Stimulated activated naive CD8-positive, alpha-beta T cell treated with anti-CD3 and anti-CD28 coated beads, Interleukin-15, Interleukin-2, amounts not matched to agents 100 ng/mL and 50 ng/mL, for 24 hours (primary cell): ENCODE data around the gene FTH1.
"Not testable (repeated sequence)": the region's sequence is repeated elsewhere in the genome, so short reads cannot be mapped to it uniquely, and the experiment has no call there.

Experiments used
- H3K27ac Mint-ChIP-seq: one replicate; pipeline ENCODE4 v1.8.0; 2021; ENCODE audit warnings: mild to moderate bottlenecking, mixed read lengths
- H3K27me3 Mint-ChIP-seq: one replicate; pipeline ENCODE4 v1.8.0; 2021; ENCODE audit warnings: mixed read lengths
- H3K36me3 Mint-ChIP-seq: one replicate; pipeline ENCODE4 v1.8.0; 2021; ENCODE audit warnings: low read depth, mixed read lengths
- H3K4me1 Mint-ChIP-seq: one replicate; pipeline ENCODE4 v1.8.0; 2021; ENCODE audit warnings: low read depth, mixed read lengths
- H3K4me3 Mint-ChIP-seq: one replicate; pipeline ENCODE4 v1.8.0; 2021; ENCODE audit warnings: mild to moderate bottlenecking, mixed read lengths
- H3K9me3 Mint-ChIP-seq: one replicate; pipeline ENCODE4 v1.8.0; 2021; ENCODE audit warnings: mixed read lengths

Gene FTH1

GRCh38 chr11:61961570-61962212 is 5.7 kb downstream of the FTH1 start:
- no peaks in the 10 kb centered on the region for H3K27me3 Mint-ChIP-seq
- H3K36me3 Mint-ChIP-seq: peaks cover 32% of the 10 kb centered on the region
- peaks cover 37% of the 10 kb centered on the region for H3K4me1 Mint-ChIP-seq
- no peaks in the 10 kb centered on the region for H3K9me3 Mint-ChIP-seq
- H3K4me3 Mint-ChIP-seq: no peak overlapping the region
- H3K27ac Mint-ChIP-seq: peak overlapping the region; percentile 22

GRCh38 chr11:61960532-61960931 is 6.9 kb downstream of the FTH1 start:
- peaks cover 37% of the 10 kb centered on the region for H3K4me1 Mint-ChIP-seq
- H3K27ac Mint-ChIP-seq: no peak overlapping the region
- no peaks in the 10 kb centered on the region for H3K9me3 Mint-ChIP-seq
- H3K36me3 Mint-ChIP-seq: peaks cover 24% of the 10 kb centered on the region
- H3K27me3 Mint-ChIP-seq: no peaks in the 10 kb centered on the region
- no peak overlapping the region for H3K4me3 Mint-ChIP-seq

DNA sequence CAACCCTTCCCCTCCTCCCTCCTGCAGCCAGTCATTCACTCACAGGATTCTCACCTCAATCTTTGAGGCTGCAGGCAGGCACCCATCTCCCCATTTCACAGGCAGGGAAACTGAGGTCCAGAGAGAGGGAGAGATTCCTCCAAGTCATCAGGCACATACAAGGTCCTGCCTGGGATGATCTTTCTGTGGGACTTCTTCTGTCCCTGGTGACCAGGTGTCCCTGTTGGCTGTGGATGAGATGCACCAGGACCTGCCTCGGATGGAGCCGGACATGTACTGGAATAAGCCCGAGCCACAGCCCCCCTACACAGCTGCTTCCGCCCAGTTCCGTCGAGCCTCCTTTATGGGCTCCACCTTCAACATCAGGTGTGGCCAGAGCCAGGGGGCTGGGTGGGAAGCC is 7.8 kb downstream of the FTH1 start:
- H3K27me3 Mint-ChIP-seq: no peaks in the 10 kb centered on the region
- peaks cover 28% of the 10 kb centered on the region for H3K4me1 Mint-ChIP-seq

DNA sequence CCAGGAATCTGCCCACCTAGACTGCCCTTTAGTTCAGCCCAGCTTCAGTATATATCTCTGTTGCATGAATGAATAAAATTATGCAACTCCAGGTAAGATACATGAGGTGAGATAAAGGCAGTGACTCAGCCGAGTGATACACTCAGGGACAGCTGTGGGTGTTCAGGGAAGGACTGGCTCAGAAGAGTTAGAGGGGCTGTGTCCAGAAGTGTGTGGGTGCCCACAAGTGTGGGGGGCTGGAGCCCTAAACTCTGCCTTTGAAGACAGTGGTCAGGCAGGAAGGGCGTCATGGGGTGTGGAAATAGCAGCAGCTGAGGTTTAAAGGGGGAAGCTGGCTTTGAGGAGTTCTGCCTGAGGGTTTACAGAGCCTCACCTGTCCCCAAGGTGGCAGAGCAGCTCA is 8.3 kb downstream of the FTH1 start:
- Mint-ChIP-seq H3K27ac (no peak overlapping the region), H3K27me3 (peaks cover 4% of the 10 kb centered on the region), H3K4me3 (no peak overlapping the region), H3K4me1 (peaks cover 23% of the 10 kb centered on the region), H3K9me3 (no peaks in the 10 kb centered on the region), H3K36me3 (peaks cover 9% of the 10 kb centered on the region)

More for the DNA sequence above, 7.8 kb downstream of the FTH1 start:
- H3K36me3 Mint-ChIP-seq: peaks cover 15% of the 10 kb centered on the region
- no peaks in the 10 kb centered on the region for H3K9me3 Mint-ChIP-seq
- no peak overlapping the region for H3K4me3 Mint-ChIP-seq
- H3K27ac Mint-ChIP-seq: no peak overlapping the region

DNA sequence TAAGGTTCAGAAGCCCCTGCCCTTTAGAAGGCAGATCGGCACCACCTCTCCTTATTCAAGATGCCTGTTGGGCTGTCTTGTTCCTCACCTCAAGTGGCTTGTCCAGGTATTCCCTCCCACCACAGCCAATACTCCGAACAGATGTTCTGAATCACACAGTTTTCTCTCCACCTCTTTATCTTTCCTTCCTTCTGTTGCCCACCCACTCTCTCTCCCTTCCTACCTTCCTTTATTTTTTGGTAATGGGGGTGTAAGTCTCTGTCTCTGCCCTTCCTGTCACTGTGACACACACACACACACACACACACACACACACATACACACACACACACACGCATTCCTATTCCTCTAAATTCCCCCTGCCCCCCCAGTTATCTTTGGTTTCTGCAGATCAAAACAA is 8.8 kb downstream of the FTH1 start:
- H3K4me3 Mint-ChIP-seq: no peak overlapping the region
- peaks cover 4% of the 10 kb centered on the region for H3K36me3 Mint-ChIP-seq
- peaks cover 18% of the 10 kb centered on the region for H3K4me1 Mint-ChIP-seq
- no peak overlapping the region for H3K27ac Mint-ChIP-seq
- peaks cover 9% of the 10 kb centered on the region for H3K27me3 Mint-ChIP-seq
- H3K9me3 Mint-ChIP-seq: no peaks in the 10 kb centered on the region

DNA sequence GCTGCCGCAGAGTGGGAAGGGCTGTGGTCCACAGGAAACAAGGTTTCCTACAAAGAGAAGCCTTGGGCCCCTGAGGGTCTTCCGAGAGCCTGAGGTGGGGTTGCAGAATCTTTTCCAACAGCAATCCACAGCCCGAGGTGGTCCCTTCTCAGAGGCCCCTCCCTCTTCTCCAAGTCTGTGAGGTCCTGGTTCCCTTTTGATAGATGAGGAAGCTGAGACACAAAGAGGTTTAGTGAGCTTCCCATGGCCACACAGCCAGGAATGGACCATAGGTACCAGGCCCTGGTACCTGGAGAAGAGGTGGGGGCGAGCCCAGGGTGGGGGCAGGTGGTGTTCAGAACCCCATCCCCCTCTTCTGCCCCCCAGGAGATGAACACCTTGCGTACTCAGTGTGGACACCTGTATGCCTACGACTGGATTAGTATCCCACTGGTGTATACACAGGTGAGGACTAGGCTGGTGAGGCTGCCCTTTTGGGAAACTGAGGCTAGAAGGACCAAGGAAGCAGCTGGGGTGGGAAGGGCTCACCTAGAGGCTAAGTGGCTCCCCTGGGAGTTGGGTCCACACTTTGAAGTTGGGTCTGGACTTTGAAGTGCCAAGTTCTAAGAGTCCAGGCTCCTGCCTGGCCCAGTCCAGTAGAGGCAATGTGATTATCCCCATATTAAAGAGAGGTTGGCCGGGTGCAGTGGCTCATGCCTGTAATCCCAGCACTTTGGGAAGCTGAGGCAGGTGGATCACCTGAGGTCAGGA is 10.2 kb downstream of the FTH1 start:
- H3K36me3 Mint-ChIP-seq: no peaks in the 10 kb centered on the region
- H3K27ac Mint-ChIP-seq: no peak overlapping the region
- no peak overlapping the region for H3K4me3 Mint-ChIP-seq
- H3K27me3 Mint-ChIP-seq: peaks cover 9% of the 10 kb centered on the region
- H3K4me1 Mint-ChIP-seq: peaks cover 14% of the 10 kb centered on the region
- H3K9me3 Mint-ChIP-seq: no peaks in the 10 kb centered on the region

GRCh38 chr11:61956191-61957020 is 11.0 kb downstream of the FTH1 start:
- H3K4me1 Mint-ChIP-seq: peaks cover 9% of the 10 kb centered on the region
- H3K27ac Mint-ChIP-seq: no peak overlapping the region
- no peak overlapping the region for H3K4me3 Mint-ChIP-seq
- H3K27me3 Mint-ChIP-seq: peaks cover 9% of the 10 kb centered on the region
- H3K36me3 Mint-ChIP-seq: no peaks in the 10 kb centered on the region
- no peaks in the 10 kb centered on the region for H3K9me3 Mint-ChIP-seq

DNA sequence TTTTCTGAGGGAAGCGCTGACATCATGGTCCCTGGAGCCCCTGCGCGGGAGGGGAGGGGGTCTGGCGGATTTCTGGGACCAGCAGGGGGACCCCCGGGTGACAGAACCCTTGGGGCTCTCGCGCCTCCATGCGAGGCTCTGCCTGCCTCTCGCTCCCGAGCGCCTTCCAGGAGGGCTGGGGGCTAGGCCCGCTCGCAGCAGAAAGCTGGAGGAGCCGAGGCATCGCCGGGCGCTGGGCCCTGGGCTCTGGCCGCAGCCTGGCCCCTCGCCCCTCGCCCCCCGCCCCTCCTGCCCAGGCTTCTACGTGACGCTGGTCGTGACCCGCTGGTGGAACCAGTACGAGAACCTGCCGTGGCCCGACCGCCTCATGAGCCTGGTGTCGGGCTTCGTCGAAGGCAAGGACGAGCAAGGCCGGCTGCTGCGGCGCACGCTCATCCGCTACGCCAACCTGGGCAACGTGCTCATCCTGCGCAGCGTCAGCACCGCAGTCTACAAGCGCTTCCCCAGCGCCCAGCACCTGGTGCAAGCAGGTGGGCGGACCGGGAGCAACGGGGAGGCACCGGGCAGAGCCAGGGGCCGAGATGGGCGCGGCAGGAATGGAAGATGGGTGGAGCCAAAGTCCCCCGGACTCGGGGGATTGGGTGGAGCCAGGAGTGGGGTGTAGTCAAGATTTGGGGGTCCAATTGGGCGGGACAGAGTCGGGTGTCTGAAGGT is 11.9 kb downstream of the FTH1 start:
- no peaks in the 10 kb centered on the region for H3K36me3 Mint-ChIP-seq
- no peak overlapping the region for H3K4me3 Mint-ChIP-seq
- H3K4me1 Mint-ChIP-seq: peaks cover 9% of the 10 kb centered on the region
- no peak overlapping the region for H3K27ac Mint-ChIP-seq
- H3K9me3 Mint-ChIP-seq: no peaks in the 10 kb centered on the region
- peaks cover 9% of the 10 kb centered on the region for H3K27me3 Mint-ChIP-seq

GRCh38 chr11:61954851-61955421 is 12.5 kb downstream of the FTH1 start:
- H3K27ac Mint-ChIP-seq: no peak overlapping the region
- H3K36me3 Mint-ChIP-seq: no peaks in the 10 kb centered on the region
- peaks cover 9% of the 10 kb centered on the region for H3K27me3 Mint-ChIP-seq
- H3K4me3 Mint-ChIP-seq: no peak overlapping the region
- peaks cover 9% of the 10 kb centered on the region for H3K4me1 Mint-ChIP-seq
- H3K9me3 Mint-ChIP-seq: no peaks in the 10 kb centered on the region

DNA sequence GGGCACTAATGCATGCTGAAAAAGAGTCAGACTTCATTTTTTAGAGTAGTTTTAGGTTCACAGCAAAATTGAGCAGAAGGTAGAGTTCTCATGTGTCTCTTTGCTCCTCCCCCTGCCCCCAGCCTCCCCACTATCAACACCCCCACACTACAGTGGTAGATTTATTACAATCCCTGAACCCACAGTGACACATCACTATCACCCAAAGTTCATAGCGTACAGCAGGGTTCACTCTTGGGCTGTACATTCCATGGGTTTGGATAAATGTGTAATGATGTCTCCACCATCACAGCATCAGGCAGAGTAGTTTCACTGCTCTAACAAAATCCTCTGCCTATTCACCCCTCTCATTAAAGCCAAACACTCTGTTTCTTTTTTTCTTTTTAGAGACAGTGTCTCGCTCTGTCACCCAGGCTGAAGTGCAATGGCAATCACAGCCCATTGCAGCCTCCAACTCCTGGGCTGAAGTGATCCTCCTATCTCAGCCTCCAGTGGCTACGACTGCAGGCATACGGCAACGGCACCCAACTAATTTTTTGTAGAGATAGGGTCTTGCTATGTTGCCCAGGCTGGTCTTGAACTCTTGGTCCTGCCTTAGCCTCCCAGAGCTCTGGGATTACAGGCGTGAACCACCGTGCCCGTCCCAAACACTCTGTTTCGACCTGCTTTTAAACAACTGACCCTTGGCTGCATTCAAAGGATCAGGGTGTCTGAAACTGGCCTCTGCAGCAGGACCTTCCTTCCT is 13.2 kb downstream of the FTH1 start:
- peaks cover 8% of the 10 kb centered on the region for H3K4me1 Mint-ChIP-seq
- no peaks in the 10 kb centered on the region for H3K9me3 Mint-ChIP-seq
- no peaks in the 10 kb centered on the region for H3K36me3 Mint-ChIP-seq
- H3K27me3 Mint-ChIP-seq: peaks cover 9% of the 10 kb centered on the region
- H3K27ac Mint-ChIP-seq: no peak overlapping the region
- no peak overlapping the region for H3K4me3 Mint-ChIP-seq

- not testable (repeated sequence) for H3K27ac Mint-ChIP-seq, H3K36me3 Mint-ChIP-seq, H3K27me3 Mint-ChIP-seq, H3K9me3 Mint-ChIP-seq, H3K4me3 Mint-ChIP-seq, H3K4me1 Mint-ChIP-seq
These were observed 13.8 kb downstream of the FTH1 start for GRCh38 chr11:61953632-61954031.

GRCh38 chr11:61952882-61953281 is 14.6 kb downstream of the FTH1 start:
- Mint-ChIP-seq H3K4me1 (peaks cover 5% of the 10 kb centered on the region), H3K36me3 (no peaks in the 10 kb centered on the region)

GRCh38 chr11:61951484-61952135 is 15.8 kb downstream of the FTH1 start:
- H3K4me3 Mint-ChIP-seq: no peak overlapping the region
- peaks cover 5% of the 10 kb centered on the region for H3K4me1 Mint-ChIP-seq
- H3K27me3 Mint-ChIP-seq: peaks cover 9% of the 10 kb centered on the region
- H3K27ac Mint-ChIP-seq: no peak overlapping the region
- H3K36me3 Mint-ChIP-seq: no peaks in the 10 kb centered on the region
- H3K9me3 Mint-ChIP-seq: no peaks in the 10 kb centered on the region

More at GRCh38 chr11:61952882-61953281, 14.6 kb downstream of the FTH1 start:
- Mint-ChIP-seq H3K9me3 (no peaks in the 10 kb centered on the region), H3K27ac (no peak overlapping the region), H3K27me3 (peaks cover 9% of the 10 kb centered on the region), H3K4me3 (no peak overlapping the region)
